ENCODE data around the gene TMEM131L. TPM values are rescaled to one million over a fixed set of nuclear protein-coding genes. Genes with fewer than 3 reads are reported as not detected.
"Not testable (repeated sequence)": the region's sequence is repeated elsewhere in the genome, so short reads cannot be mapped to it uniquely, and the experiment has no call there.

The TMEM131L gene
- total and polyA plus RNA-seq, 8 donors: 2.4 to 40.0 (median 13.6) TPM

- TF ChIP-seq POLR2A (IDR thresholded peaks at IDR 0.05) (no peak), POLR2AphosphoS5 (IDR thresholded peaks at IDR 0.05) (no peak), CTCF (IDR thresholded peaks at IDR 0.05) (no peak), EP300 (IDR thresholded peaks at IDR 0.05) (no peak)
- WGBS, 5 donors: 84 to 97% (median 93%) methylated on average over 1 of the region's 1 CpG
- H3K4me3 ChIP-seq: no peak overlapping the region
Observed at GRCh38 chr4:153501578-153501977, 35.4 kb downstream of the TMEM131L start.

GRCh38 chr4:153502584-153502983, 36.4 kb downstream of the TMEM131L start:
- TF ChIP-seq POLR2A (IDR thresholded peaks at IDR 0.05) (no peak), CTCF (IDR thresholded peaks at IDR 0.05) (no peak), EP300 (IDR thresholded peaks at IDR 0.05) (no peak), POLR2AphosphoS5 (IDR thresholded peaks at IDR 0.05) (no peak)
- no peaks in the 10 kb centered on the region for H3K36me3 ChIP-seq
- H3K4me1 ChIP-seq: peaks cover 6 to 67% (median 27%) of the 10 kb centered on the region in 4 donors
- WGBS, 5 donors: 82 to 88% (median 86%) methylated on average over 1 of the region's 1 CpG
- no peaks in the 10 kb centered on the region for H3K27me3 ChIP-seq
- no peak overlapping the region for H3K4me3 ChIP-seq
- H3K9me3 ChIP-seq: no peaks in the 10 kb centered on the region
- intact Hi-C loops (cut with DNase I; ENCODE audit: low total_unique reads): no loop called here
- peak overlapping the region in 1 of 5 donors; percentile 2 for H3K27ac ChIP-seq
- DNase-seq: no peak

More at GRCh38 chr4:153501578-153501977, 35.4 kb downstream of the TMEM131L start:
- no peak for DNase-seq
- intact Hi-C loops (cut with DNase I; ENCODE audit: low total_unique reads): no loop called here
- peaks cover 7 to 67% (median 27%) of the 10 kb centered on the region in 4 donors for H3K4me1 ChIP-seq
- no peaks in the 10 kb centered on the region for H3K9me3 ChIP-seq
- no peaks in the 10 kb centered on the region for H3K27me3 ChIP-seq
- no peak overlapping the region for H3K27ac ChIP-seq
- no peaks in the 10 kb centered on the region for H3K36me3 ChIP-seq

GRCh38 chr4:153506341-153507309, 40.5 kb downstream of the TMEM131L start:
- intact Hi-C loops (cut with DNase I; ENCODE audit: low total_unique reads): no loop called here
- Histone ChIP-seq H3K4me3 (no peak overlapping the region), H3K27ac (peak overlapping the region in 1 of 5 donors; percentile 30), H3K27me3 (no peaks in the 10 kb centered on the region), H3K9me3 (no peaks in the 10 kb centered on the region), H3K36me3 (no peaks in the 10 kb centered on the region), H3K4me1 (peaks cover 0 to 56% (median 17%) of the 10 kb centered on the region in 4 donors)
- TF ChIP-seq POLR2A (IDR thresholded peaks at IDR 0.05) (no peak), EP300 (IDR thresholded peaks at IDR 0.05) (no peak), CTCF (IDR thresholded peaks at IDR 0.05) (no peak), POLR2AphosphoS5 (IDR thresholded peaks at IDR 0.05) (no peak)
- 88 to 95% (median 91%) methylated on average over 11 of the region's 11 CpGs for WGBS, 5 donors
- no peak for DNase-seq

- TF ChIP-seq POLR2A (IDR thresholded peaks at IDR 0.05) (no peak), EP300 (IDR thresholded peaks at IDR 0.05) (no peak), CTCF (IDR thresholded peaks at IDR 0.05) (no peak), POLR2AphosphoS5 (IDR thresholded peaks at IDR 0.05) (no peak)
- intact Hi-C loops (cut with DNase I; ENCODE audit: low total_unique reads): no loop called here
- 69 to 74% (median 70%) methylated on average over 10 of the region's 10 CpGs for WGBS, 5 donors
- no peaks in the 10 kb centered on the region for H3K9me3 ChIP-seq
- no peak overlapping the region for H3K4me3 ChIP-seq
- no peaks in the 10 kb centered on the region for H3K27me3 ChIP-seq
- peaks cover 0 to 53% (median 20%) of the 10 kb centered on the region in 4 donors for H3K4me1 ChIP-seq
- peak overlapping the region in 2 of 5 donors; percentile 15 to 30 for H3K27ac ChIP-seq
- H3K36me3 ChIP-seq: no peaks in the 10 kb centered on the region
- DNase-seq: peak in 1 of 2 donors; percentile 61
Observed at GRCh38 chr4:153507310-153508073, 41.3 kb downstream of the TMEM131L start.

GRCh38 chr4:153509212-153509611, 43.1 kb downstream of the TMEM131L start:
- H3K9me3 ChIP-seq; H3K27ac ChIP-seq; DNase-seq; H3K4me3 ChIP-seq; H3K36me3 ChIP-seq; H3K27me3 ChIP-seq; intact Hi-C loops (cut with DNase I; ENCODE audit: low total_unique reads): not testable (repeated sequence)
- H3K4me1 ChIP-seq: peaks cover 12 to 61% (median 28%) of the 10 kb centered on the region in 4 donors
- 94 to 100% (median 96%) methylated on average over 2 of the region's 2 CpGs for WGBS, 5 donors
